GM12878 (cell line): ENCODE data around the gene SS18. TPM values are rescaled to one million over a fixed set of nuclear protein-coding genes. Genes with fewer than 3 reads are reported as not detected.

Experiments
- ATAC-seq: fragments of 200-7000 bp; cut with Tn5 transposase; 3 replicates; pipeline ENCODE4 v1.9.1; 2020; ENCODE audit warnings: mild to moderate bottlenecking, moderate library complexity
- BruUV-seq: library from RNA; stranded (reverse); fragments of 400-500 nt; replicated peaks from 2 replicates; lab custom pipeline; 2021; lab: Mats Ljungman, UMichigan
- CTCF ChIA-PET: fragments of 300-600 bp; sonication (Branson Sonifier 250); formaldehyde crosslinking; extraction: SDS; loops from one replicate; lab custom pipeline; 2021; ENCODE audit warnings: inconsistent platforms; lab: Yijun Ruan, JAX
- POLR2A ChIA-PET: fragments of 350-600 bp; formaldehyde crosslinking; extraction: SDS; loops from one replicate; lab custom pipeline; 2021; ENCODE audit warnings: inconsistent platforms; lab: Charles Lee
- RAD21 ChIA-PET: fragments of 300-600 bp; sonication (Branson Sonifier 250); formaldehyde crosslinking; loops from one replicate; lab custom pipeline; 2023; ENCODE audit warnings: antibody characterized with exemption; ENCODE audit not compliant: unreplicated experiment; lab: Charles Lee
- SMC1A ChIA-PET: fragments of 300-600 bp; sonication (Branson Sonifier 250); formaldehyde crosslinking; loops from one replicate; lab custom pipeline; 2023; ENCODE audit not compliant: unreplicated experiment, uncharacterized antibody; lab: Charles Lee
- DNase-seq: peaks from one replicate; pipeline ENCODE4 v3.0.0-alpha.2; 2011; ENCODE audit warnings: low read depth, low spot score
- FAIRE-seq: peaks from 3 replicates; lab custom pipeline; 2011; peaks lifted over from hg19 to GRCh38; lab: Jason Lieb, UNC
- H2AFZ ChIP-seq: 2 replicates; pipeline ENCODE4 v1.6.0; 2011; ENCODE audit warnings: low read depth, low read length, control low read depth; ENCODE audit not compliant: control insufficient read depth
- H3K27ac ChIP-seq: 2 replicates; pipeline ENCODE4 v1.5.1; 2011; ENCODE audit warnings: control low read depth; ENCODE audit not compliant: control insufficient read depth, insufficient read depth
- H3K27me3 ChIP-seq, 2 experiments: replicated peaks in 1 of 2; 2 replicates each; pipeline versions ENCODE4 v1.6.0 to v1.6.1; 2011; ENCODE audit warnings: low read length in 1 of 2; ENCODE audit not compliant: control insufficient read depth in 2 of 2, insufficient read depth in 2 of 2
- H3K36me3 ChIP-seq, 2 experiments: 2 replicates each; pipeline ENCODE4 v1.5.1; 2011; ENCODE audit warnings: low read length in 1 of 2; ENCODE audit not compliant: control insufficient read depth in 2 of 2, insufficient read depth in 2 of 2
- H3K4me1 ChIP-seq: 2 replicates; pipeline ENCODE4 v1.6.1; 2011; ENCODE audit warnings: mild to moderate bottlenecking, low read length, moderate library complexity, mixed read lengths; ENCODE audit not compliant: control insufficient read depth, insufficient read depth
- H3K4me2 ChIP-seq: 2 replicates; pipeline ENCODE4 v1.6.0; 2011; ENCODE audit warnings: control low read depth; ENCODE audit not compliant: control insufficient read depth, insufficient read depth
- H3K4me3 ChIP-seq: fragments of 200-600 bp; sonication (generic); 2 replicates; pipeline ENCODE4 v1.5.1; 2016
- H3K79me2 ChIP-seq: 2 replicates; pipeline ENCODE4 v1.6.0; 2011; ENCODE audit warnings: low read length; ENCODE audit not compliant: control insufficient read depth, insufficient read depth
- H3K9ac ChIP-seq: 2 replicates; pipeline ENCODE4 v1.8.0; 2011; ENCODE audit warnings: low read length, control low read depth, mixed read lengths; ENCODE audit not compliant: control insufficient read depth, insufficient read depth
- H3K9me3 ChIP-seq: replicated peaks from 3 replicates; pipeline ENCODE4 v1.5.1; 2011; ENCODE audit warnings: mild to moderate bottlenecking, low read length; ENCODE audit not compliant: control insufficient read depth, insufficient read depth
- H4K20me1 ChIP-seq: 2 replicates; pipeline ENCODE4 v1.6.0; 2011; ENCODE audit not compliant: control insufficient read depth, insufficient read depth
- CREB1 ChIP-seq: IDR thresholded peaks from 2 replicates; pipeline ENCODE4 v1.6.1; 2012; ENCODE audit warnings: low read depth, mild to moderate bottlenecking, inconsistent platforms
- CUX1 ChIP-seq: IDR thresholded peaks from 2 replicates; pipeline ENCODE4 v1.6.1; 2012; ENCODE audit warnings: improper control_type of control experiment, low read depth, low read length; ENCODE audit not compliant: insufficient replicate concordance
- DPF2 ChIP-seq: fragments of 450-650 bp; IDR thresholded peaks from 2 replicates; pipeline ENCODE4 v1.6.1; 2017; ENCODE audit warnings: mild to moderate bottlenecking
- E2F4 ChIP-seq: IDR thresholded peaks from 2 replicates; pipeline ENCODE4 v1.6.1; 2012; ENCODE audit warnings: low read depth, low read length, improper control_type of control experiment
- ESRRA ChIP-seq: IDR thresholded peaks from 2 replicates; pipeline ENCODE4 v1.6.1; 2012; ENCODE audit warnings: mild to moderate bottlenecking, low read length, improper control_type of control experiment
- EZH2 ChIP-seq: IDR thresholded peaks from 2 replicates; pipeline ENCODE4 v1.6.1; 2012; ENCODE audit warnings: low read depth, mild to moderate bottlenecking, control low read depth, inconsistent platforms, low read length, borderline replicate concordance; ENCODE audit not compliant: control insufficient read depth
- MYB ChIP-seq: fragments of 150-350 bp; IDR thresholded peaks from 2 replicates; pipeline ENCODE4 v1.6.1; 2014; ENCODE audit warnings: mild to moderate bottlenecking, low read depth, low read length, borderline replicate concordance
- PAX5 ChIP-seq: IDR thresholded peaks from 2 replicates; pipeline ENCODE4 v1.6.1; 2011; ENCODE audit warnings: low read depth, low read length, borderline replicate concordance
- SMC3 ChIP-seq: IDR thresholded peaks from 2 replicates; pipeline ENCODE4 v1.6.1; 2011; ENCODE audit warnings: low read length, improper control_type of control experiment, borderline replicate concordance
- SUPT20H ChIP-seq: IDR thresholded peaks from 2 replicates; pipeline ENCODE4 v1.6.1; 2011; ENCODE audit warnings: low read depth, mild to moderate bottlenecking, low read length, moderate library complexity, borderline replicate concordance; ENCODE audit not compliant: control insufficient read depth
- ZNF207 ChIP-seq: fragments of 450-650 bp; IDR thresholded peaks from 2 replicates; pipeline ENCODE4 v1.6.1; 2014; ENCODE audit warnings: antibody characterized with exemption, mild to moderate bottlenecking, borderline replicate concordance
- WGBS: methylation state at CpG from one replicate; pipeline ENCODE4 v1.1.6; 2016; ENCODE audit warnings: low lambda C conversion rate; ENCODE audit not compliant: insufficient replicate concordance, insufficient coverage; ENCODE audit errors: missing lambda C conversion rate; 5-methylcytosine and 5-hydroxymethylcytosine counted together
- in situ Hi-C: fragments of 300-500 bp; cut with MboI; formaldehyde crosslinking; loops from 9 replicates; pipeline ENCODE4 v1.14.3; 2018; ENCODE audit warnings: mixed read lengths
- intact Hi-C: fragments of 100-400 bp; cut with micrococcal nuclease; formaldehyde crosslinking; loops from one replicate; pipeline ENCODE4 v1.14.2; 2022; ENCODE audit not compliant: unreplicated experiment
- polyA plus RNA-seq, 11 experiments: library from polyadenylated mRNA; depleted of rRNA in 4 of 11; unstranded in 6 of 11; stranded (reverse) in 5 of 11; fragments of >200 nt; fragmentation: Nextera tagmentation in 4 of 11; fragmentation: Illumina TruSeq in 1 of 11; extraction: Ambion mirVana in 4 of 11; extraction: Trizol in 1 of 11; gene quantifications; 1 replicate in 1 of 11; 2 replicates in 10 of 11; pipeline versions ENCODE4 v1.2.1 to v1.2.3, GENCODE V29; 2011 to 2016; ENCODE audit warnings: inconsistent platforms in 2 of 11, missing spikeins in 2 of 11, low read depth in 1 of 11
- total RNA-seq, 4 experiments: library from RNA; depleted of rRNA in 3 of 4; stranded (reverse); fragments of >200 nt in 3 of 4; fragmentation: Illumina TruSeq in 1 of 4; extraction: Trizol in 1 of 4; gene quantifications; 2 replicates each; pipeline versions ENCODE4 v1.2.1 to v1.2.3, GENCODE V29; 2013 to 2021
- TF ChIP-seq, protein P1 (sequence below): fragments of 450-650 bp; IDR thresholded peaks from 2 replicates; pipeline ENCODE4 v1.6.1; 2014; ENCODE audit warnings: mild to moderate bottlenecking

The SS18 gene
- total and polyA plus RNA-seq, 10 of the 15 experiments (the other 5 are each of a cell fraction or from before 2014, with no cell fraction given): 16.6 to 153 (median 81.8) TPM

DNA sequence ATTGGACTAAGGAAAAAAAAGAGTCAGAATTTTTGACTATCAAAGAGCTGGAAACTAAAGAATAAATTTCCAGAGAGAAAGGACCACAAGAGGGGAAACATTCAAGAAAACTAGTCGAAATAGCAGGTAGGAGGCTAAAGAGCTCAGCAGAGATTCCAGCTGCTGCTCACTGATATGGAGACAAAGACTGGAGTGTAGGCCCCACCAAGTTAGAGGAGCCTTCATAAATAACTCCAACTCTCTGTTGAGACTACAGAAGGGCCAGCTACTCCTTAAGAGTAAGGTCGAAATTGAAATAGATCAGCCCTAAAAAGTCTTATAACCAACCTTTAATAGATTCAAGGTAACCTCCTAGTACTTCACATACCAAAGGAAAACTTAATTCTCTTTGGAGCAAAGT, 31.1 kb downstream of the SS18 start:
- H3K36me3 ChIP-seq: peaks cover 4 to 16% of the 10 kb centered on the region in 2 experiments
- no peak overlapping the region for H3K4me2 ChIP-seq
- no peak overlapping the region for H3K27ac ChIP-seq
- no peak overlapping the region for H3K9ac ChIP-seq
- POLR2A ChIA-PET: no interaction called here
- no peaks in the 10 kb centered on the region; the same call in 1 of the 2 replicates for H3K79me2 ChIP-seq
- no peaks in the 10 kb centered on the region for H3K27me3 ChIP-seq
- DNase-seq: no peak
- H3K4me3 ChIP-seq: no peak overlapping the region
- no peaks in the 10 kb centered on the region for H3K9me3 ChIP-seq
- 98% methylated on average over 2 of the region's 2 CpGs for WGBS
- H2AFZ ChIP-seq: no peak overlapping the region
- TF ChIP-seq E2F4 (no peak), SMC3 (no peak), ESRRA (no peak), MYB (no peak), CREB1 (no peak), EZH2 (no peak), ZNF207 (no peak), PAX5 (no peak), CUX1 (no peak), DPF2 (no peak), SUPT20H (no peak)
- TF ChIP-seq, protein P1, sequence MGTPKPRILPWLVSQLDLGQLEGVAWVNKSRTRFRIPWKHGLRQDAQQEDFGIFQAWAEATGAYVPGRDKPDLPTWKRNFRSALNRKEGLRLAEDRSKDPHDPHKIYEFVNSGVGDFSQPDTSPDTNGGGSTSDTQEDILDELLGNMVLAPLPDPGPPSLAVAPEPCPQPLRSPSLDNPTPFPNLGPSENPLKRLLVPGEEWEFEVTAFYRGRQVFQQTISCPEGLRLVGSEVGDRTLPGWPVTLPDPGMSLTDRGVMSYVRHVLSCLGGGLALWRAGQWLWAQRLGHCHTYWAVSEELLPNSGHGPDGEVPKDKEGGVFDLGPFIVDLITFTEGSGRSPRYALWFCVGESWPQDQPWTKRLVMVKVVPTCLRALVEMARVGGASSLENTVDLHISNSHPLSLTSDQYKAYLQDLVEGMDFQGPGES: no peak
- TF ChIP-seq, all 136 proteins: peak for 0
- BruUV-seq: no TSS peak
- intact Hi-C loops: no loop called here
- Histone ChIP-seq H3K4me1 (no peaks in the 10 kb centered on the region), H4K20me1 (no peaks in the 10 kb centered on the region)
- in situ Hi-C loops: no loop called here
- RAD21 ChIA-PET: no interaction called here
- ATAC-seq (no peak), FAIRE-seq (no peak)
- CTCF ChIA-PET: interaction anchor here (1.0 to 1.7 kb wide), 2 partner anchors 10 to 16 kb away, joined by 4 to 5 read pairs; no protein-coding TSS in a partner anchor
- SMC1A ChIA-PET: interaction anchor here (1.0 to 1.5 kb wide), 4 partner anchors 16 to 28 kb away, joined by 3 to 4 read pairs (median 3); no protein-coding TSS in a partner anchor
